ENCODE data around the gene ABCA8.
"Not testable (repeated sequence)": the region's sequence is repeated elsewhere in the genome, so short reads cannot be mapped to it uniquely, and the experiment has no call there.

Gene ABCA8

GRCh38 chr17:68955181-68955841, at the start of gene ABCA8:
Gene ABCA8, minus strand, starts transcription at chr17:68955392. Its CDS starts 13,358 bp downstream, at chr17:68942034.
- DNase-seq (ENCODE audit: low spot score) = peak; percentile 96

- not testable (repeated sequence) for DNase-seq (ENCODE audit: low spot score)
Measured at GRCh38 chr17:69004759-69005158, 49.6 kb upstream of the ABCA8 start.

- not testable (repeated sequence) for DNase-seq (ENCODE audit: low spot score)
Measured at GRCh38 chr17:68999743-69000142, 44.6 kb upstream of the ABCA8 start.

GRCh38 chr17:68993112-68993511, 37.9 kb upstream of the ABCA8 start:
- no peak for DNase-seq (ENCODE audit: low spot score)

GRCh38 chr17:68987966-68988365, 32.8 kb upstream of the ABCA8 start:
- no peak for DNase-seq (ENCODE audit: low spot score)

- DNase-seq (ENCODE audit: low spot score) = peak; percentile 31
Measured at GRCh38 chr17:68981288-68981687, 26.1 kb upstream of the ABCA8 start.

- no peak for DNase-seq (ENCODE audit: low spot score)
Measured at GRCh38 chr17:68973098-68973846, 18.1 kb upstream of the ABCA8 start.

- DNase-seq (ENCODE audit: low spot score) = peak; percentile 83
Measured at GRCh38 chr17:68972119-68972704, 17.0 kb upstream of the ABCA8 start.

GRCh38 chr17:68969101-68969500, 13.9 kb upstream of the ABCA8 start:
- DNase-seq (ENCODE audit: low spot score) = no peak

GRCh38 chr17:68963958-68964357, 8.8 kb upstream of the ABCA8 start:
- no peak for DNase-seq (ENCODE audit: low spot score)

- no peak for DNase-seq (ENCODE audit: low spot score)
Measured at GRCh38 chr17:68961214-68961882, 6.2 kb upstream of the ABCA8 start.

- not testable (repeated sequence) for DNase-seq (ENCODE audit: low spot score)
Measured at GRCh38 chr17:68959117-68959516, 3.9 kb upstream of the ABCA8 start.

- no peak for DNase-seq (ENCODE audit: low spot score)
Measured at GRCh38 chr17:68957944-68958343, 2.8 kb upstream of the ABCA8 start.

- peak; percentile 38 for DNase-seq (ENCODE audit: low spot score)
Measured at GRCh38 chr17:68954146-68954896, 871 bp downstream of the ABCA8 start.

GRCh38 chr17:68953340-68953997, 1.7 kb downstream of the ABCA8 start:
- peak; percentile 47 for DNase-seq (ENCODE audit: low spot score)

- no peak for DNase-seq (ENCODE audit: low spot score)
Measured at GRCh38 chr17:68950725-68951124, 4.5 kb downstream of the ABCA8 start.

- not testable (repeated sequence) for DNase-seq (ENCODE audit: low spot score)
Measured at GRCh38 chr17:68947868-68948267, 7.3 kb downstream of the ABCA8 start.

GRCh38 chr17:68944435-68945035, 10.7 kb downstream of the ABCA8 start:
- DNase-seq (ENCODE audit: low spot score) = no peak

- DNase-seq (ENCODE audit: low spot score) = not testable (repeated sequence)
Measured at GRCh38 chr17:68943812-68944182, 11.4 kb downstream of the ABCA8 start.

- DNase-seq (ENCODE audit: low spot score) = no peak
Measured at GRCh38 chr17:68943123-68943811, 11.9 kb downstream of the ABCA8 start.
